SK-N-SH (cell line): ENCODE measurements around the gene HOXC4. TPM values are rescaled to one million over a fixed set of nuclear protein-coding genes. Genes with fewer than 3 reads are reported as not detected.
A peak's percentile ranks its signal among the peaks of the same experiment; 100 is the strongest.

Experiments
- CTCF ChIA-PET: fragments of 300-600, 350-600 bp; formaldehyde crosslinking; extraction: SDS; loops from one replicate; lab custom pipeline; 2021; lab: Yijun Ruan, JAX
- POLR2A ChIA-PET: fragments of 350-600 bp; sonication (Branson Sonifier 250); formaldehyde crosslinking; extraction: SDS; loops from one replicate; lab custom pipeline; 2020; ENCODE audit warnings: antibody characterized with exemption, inconsistent platforms; lab: Yijun Ruan, JAX
- DNase-seq: peaks from one replicate; pipeline ENCODE4 v3.0.0; 2012
- H2AFZ ChIP-seq: fragments of 200-600 bp; sonication (generic); 2 replicates; pipeline ENCODE4 v1.8.1; 2016; ENCODE audit warnings: antibody characterized with exemption, mild to moderate bottlenecking, low read depth
- H3F3A ChIP-seq: fragments of 200-600 bp; sonication (generic); replicated peaks from 2 replicates; pipeline ENCODE3; 2016; ENCODE audit warnings: antibody characterized with exemption, mild to moderate bottlenecking; ENCODE audit not compliant: insufficient read depth
- H3K27ac ChIP-seq, 2 experiments: fragments of 200-500 bp in 1 of 2; fragments of 200-600 bp in 1 of 2; sonication (Bioruptor generic) in 1 of 2; sonication (generic), shearing (Covaris generic) in 1 of 2; 2 replicates each; pipeline versions ENCODE4 v1.5.1 to v1.6.1; 2014 to 2016; ENCODE audit warnings: low read depth in 2 of 2, inconsistent platforms in 1 of 2, low read length in 1 of 2, mild to moderate bottlenecking in 1 of 2, mixed read lengths in 1 of 2
- H3K27me3 ChIP-seq: fragments of 200-600 bp; sonication (generic), shearing (Covaris generic); 2 replicates; pipeline ENCODE4 v1.6.1; 2016; ENCODE audit warnings: mixed run types; ENCODE audit not compliant: insufficient read depth
- H3K36me3 ChIP-seq, 2 experiments: fragments of 200-500 bp in 1 of 2; fragments of 200-600 bp in 1 of 2; sonication (Bioruptor generic) in 1 of 2; sonication (generic) in 1 of 2; replicated peaks in 1 of 2; 2 replicates each; pipeline versions ENCODE3 to v1.5.1; 2014 to 2016; ENCODE audit warnings: low read length in 1 of 2, mild to moderate bottlenecking in 1 of 2; ENCODE audit not compliant: insufficient read depth in 2 of 2, control insufficient read depth in 1 of 2
- H3K4me1 ChIP-seq, 2 experiments: fragments of 200-500 bp in 1 of 2; fragments of 200-600 bp in 1 of 2; sonication (Bioruptor generic) in 1 of 2; sonication (generic), shearing (Covaris generic) in 1 of 2; 2 replicates each; pipeline versions ENCODE4 v1.5.1 to v1.6.1; 2014 to 2016; ENCODE audit warnings: low read depth in 1 of 2, low read length in 1 of 2, mixed run types in 1 of 2; ENCODE audit not compliant: insufficient read depth in 2 of 2, control insufficient read depth in 1 of 2
- H3K4me2 ChIP-seq: fragments of 200-600 bp; sonication (generic), shearing (Covaris generic); 2 replicates; pipeline ENCODE4 v1.6.1; 2017; ENCODE audit warnings: mixed run types
- H3K4me3 ChIP-seq, 2 experiments: fragments of 200-500 bp in 1 of 2; fragments of 200-600 bp in 1 of 2; sonication (Bioruptor generic) in 1 of 2; sonication (generic), shearing (Covaris generic) in 1 of 2; 2 replicates each; pipeline versions ENCODE4 v1.5.1 to v1.8.1; 2014 to 2016; ENCODE audit warnings: low read depth in 2 of 2, inconsistent platforms in 1 of 2, low read length in 1 of 2, mild to moderate bottlenecking in 1 of 2, mixed read lengths in 1 of 2, moderate library complexity in 1 of 2
- H3K79me2 ChIP-seq: fragments of 200-600 bp; sonication (generic); 2 replicates; pipeline ENCODE4 v1.8.1; 2017; ENCODE audit warnings: mild to moderate bottlenecking; ENCODE audit not compliant: insufficient read depth
- H3K9ac ChIP-seq: fragments of 200-600 bp; sonication (generic); 2 replicates; pipeline ENCODE4 v1.6.1; 2017; ENCODE audit warnings: mixed run types
- H3K9me2 ChIP-seq: fragments of 200-600 bp; sonication (generic); 2 replicates; pipeline ENCODE4 v1.6.1; 2017; ENCODE audit warnings: mixed run types
- H3K9me3 ChIP-seq: fragments of 200-600 bp; sonication (generic); 2 replicates; pipeline ENCODE4 v1.6.1; 2017; ENCODE audit warnings: mixed run types, mild to moderate bottlenecking, moderate library complexity
- H4K20me1 ChIP-seq: fragments of 200-600 bp; sonication (generic); 2 replicates; pipeline ENCODE4 v1.6.1; 2017; ENCODE audit warnings: mild to moderate bottlenecking, mixed run types; ENCODE audit not compliant: insufficient read depth
- CHD2 ChIP-seq: fragments of 150-350 bp; IDR thresholded peaks from 2 replicates; pipeline ENCODE4 v1.6.1; 2018; ENCODE audit warnings: low read length; ENCODE audit not compliant: partially characterized antibody
- ELF1 ChIP-seq: IDR thresholded peaks from 2 replicates; pipeline ENCODE4 v1.4.0; 2012
- EP300 ChIP-seq, 2 experiments: IDR thresholded peaks; 2 replicates each; pipeline versions ENCODE4 v1.4.0 to v1.6.1; 2012; ENCODE audit warnings: borderline replicate concordance in 1 of 2, low read depth in 1 of 2, low read length in 1 of 2
- FOXM1 ChIP-seq: IDR thresholded peaks from 2 replicates; pipeline ENCODE4 v1.4.0; 2012; ENCODE audit warnings: low read depth, mild to moderate bottlenecking
- GATA2 ChIP-seq: sonication (generic); formaldehyde crosslinking; IDR thresholded peaks from 2 replicates; pipeline ENCODE4 v1.5.0; 2020; ENCODE audit warnings: mild to moderate bottlenecking, missing genetic modification reagents
- JUND ChIP-seq: IDR thresholded peaks from 2 replicates; pipeline ENCODE4 v1.4.0; 2012
- MAX ChIP-seq: IDR thresholded peaks from 2 replicates; pipeline ENCODE4 v1.4.0; 2012; ENCODE audit warnings: low read depth
- MXI1 ChIP-seq: IDR thresholded peaks from 2 replicates; pipeline ENCODE4 v1.6.1; 2012; ENCODE audit warnings: mild to moderate bottlenecking, low read depth, low read length, improper control_type of control experiment
- NFIC ChIP-seq: IDR thresholded peaks from 2 replicates; pipeline ENCODE4 v1.4.0; 2012; ENCODE audit warnings: borderline replicate concordance
- NRF1 ChIP-seq: IDR thresholded peaks from 2 replicates; pipeline ENCODE4 v1.6.1; 2012; ENCODE audit warnings: low read depth, mild to moderate bottlenecking, low read length
- PBX3 ChIP-seq: IDR thresholded peaks from 2 replicates; pipeline ENCODE4; 2012
- POLR2AphosphoS5 ChIP-seq: IDR thresholded peaks from 2 replicates; pipeline ENCODE4 v1.6.1; 2012; ENCODE audit warnings: low read depth, low read length
- RFX5 ChIP-seq: IDR thresholded peaks from 2 replicates; pipeline ENCODE4 v1.6.1; 2012; ENCODE audit warnings: mild to moderate bottlenecking, improper control_type of control experiment, low read length
- SMC3 ChIP-seq: IDR thresholded peaks from 2 replicates; pipeline ENCODE4 v1.6.1; 2012; ENCODE audit warnings: low read depth, low read length, improper control_type of control experiment
- TCF12 ChIP-seq: IDR thresholded peaks from 2 replicates; pipeline ENCODE4 v1.4.0; 2012
- USF1 ChIP-seq: IDR thresholded peaks from 2 replicates; pipeline ENCODE4 v1.4.0; 2012; ENCODE audit warnings: low read depth, borderline replicate concordance
- USF2 ChIP-seq: fragments of 150-350 bp; IDR thresholded peaks from 2 replicates; pipeline ENCODE4 v1.6.1; 2017; ENCODE audit warnings: antibody characterized with exemption, low read length, low read depth, borderline replicate concordance
- YY1 ChIP-seq: IDR thresholded peaks from 2 replicates; pipeline ENCODE4 v1.4.0; 2012; ENCODE audit warnings: low read depth, mild to moderate bottlenecking
- WGBS: methylation state at CpG from one replicate; pipeline ENCODE4 v1.1.6; 2017; ENCODE audit warnings: low lambda C conversion rate; 5-methylcytosine and 5-hydroxymethylcytosine counted together
- polyA plus RNA-seq, 3 experiments: library from polyadenylated mRNA; depleted of rRNA; stranded (reverse); fragments of >200 nt; gene quantifications; 2 replicates each; pipeline ENCODE4 v1.2.3, GENCODE V29; 2012

Gene HOXC4
- polyA plus RNA-seq, 1 of the 3 experiments (the other 2 are of a cell fraction), result 3.7 TPM

GRCh38 chr12:54014377-54015017 lies 39.1 kb upstream of the HOXC4 start:
- Histone ChIP-seq H3K27ac (no peak overlapping the region), H3K4me1 (peaks cover 0 to 28% of the 10 kb centered on the region in 2 experiments; a peak in 2 of 4 replicates), H3K79me2 (peaks cover 10% of the 10 kb centered on the region; the same call in 1 of the 2 replicates), H4K20me1 (no peaks in the 10 kb centered on the region), H2AFZ (peak overlapping the region; percentile 16; the same call in 1 of the 2 replicates), H3K9ac (no peak overlapping the region), H3K36me3 (no peaks in the 10 kb centered on the region), H3K9me3 (no peaks in the 10 kb centered on the region), H3K4me3 (no peak overlapping the region), H3F3A (peaks cover 14% of the 10 kb centered on the region), H3K27me3 (no peaks in the 10 kb centered on the region), H3K4me2 (no peak overlapping the region), H3K9me2 (no peaks in the 10 kb centered on the region)
- DNase-seq, result no peak
- CTCF ChIA-PET, result interaction anchor here (1.2 to 24.5 kb wide), 7 partner anchors 8 to 204 kb away, joined by 3 to 568 read pairs (median 6); partner anchors contain the start of genes HOXC10 and SMUG1
- WGBS, result 86% methylated on average over 36 of the region's 36 CpGs
- POLR2A ChIA-PET, result no interaction called here
- TF ChIP-seq POLR2AphosphoS5 (no peak), NRF1 (no peak), MXI1 (no peak), JUND (no peak), RFX5 (no peak), PBX3 (no peak), USF1 (no peak), YY1 (no peak), GATA2 (CRISPR knock-in tag) (no peak), MAX (no peak), FOXM1 (no peak)

- Histone ChIP-seq H3K27ac (no peak overlapping the region), H3K9ac (no peak overlapping the region), H3K4me2 (no peak overlapping the region), H3K36me3 (no peaks in the 10 kb centered on the region), H3K4me3 (no peak overlapping the region), H3F3A (peaks cover 17% of the 10 kb centered on the region), H3K27me3 (no peaks in the 10 kb centered on the region), H4K20me1 (no peaks in the 10 kb centered on the region), H3K9me3 (no peaks in the 10 kb centered on the region), H3K79me2 (peaks cover 10% of the 10 kb centered on the region; the same call in 1 of the 2 replicates), H3K9me2 (no peaks in the 10 kb centered on the region), H3K4me1 (peaks cover 3 to 30% of the 10 kb centered on the region in 2 experiments; a peak in 2 of 4 replicates), H2AFZ (peak overlapping the region; percentile 94; the same call in 1 of the 2 replicates)
- TF ChIP-seq USF2 (no peak), CHD2 (no peak), SMC3 (no peak), JUND (no peak), TCF12 (no peak), PBX3 (no peak), MAX (no peak), FOXM1 (no peak), MXI1 (no peak), ELF1 (no peak), NFIC (no peak), EP300 (IDR thresholded peaks at IDR 0.05; ENCODE audit: borderline replicate concordance in 1 of 2, low read depth in 1 of 2, low read length in 1 of 2) (no peak), NRF1 (no peak)
- CTCF ChIA-PET, result interaction anchor here (0.5 to 24.5 kb wide), 11 partner anchors 9 to 222 kb away, joined by 3 to 568 read pairs (median 6); partner anchors contain the start of genes HOXC10, HOXC4, HOXC5 and SMUG1
- WGBS, result 91% methylated on average over 23 of the region's 23 CpGs
- no peak for DNase-seq
- POLR2A ChIA-PET, result interaction anchor here (0.7 kb wide), 1 partner anchor 89 kb away, joined by 4 read pairs; no protein-coding TSS in a partner anchor
These were observed 38.4 kb upstream of the HOXC4 start for GRCh38 chr12:54015018-54015931.
